T-helper 1 cell (primary cell): Measurements from ENCODE around the gene CREBZF.
"Not testable (repeated sequence)": the region's sequence is repeated elsewhere in the genome, so short reads cannot be mapped to it uniquely, and the experiment has no call there.

Experiments
- DNase-seq, 5 donors: peaks; one replicate each; pipeline ENCODE4 v3.0.0-alpha.2; 2012 to 2020

The CREBZF gene

GRCh38 chr11:85626496-85626895 is 38.4 kb downstream of the CREBZF start:
- DNase-seq, result no peak

- no peak for DNase-seq
These were observed 44.7 kb downstream of the CREBZF start for GRCh38 chr11:85620256-85620655.

GRCh38 chr11:85619499-85619898 is 45.4 kb downstream of the CREBZF start:
- DNase-seq, result no peak

- not testable (repeated sequence) for DNase-seq
These were observed 53.3 kb downstream of the CREBZF start for GRCh38 chr11:85611643-85612042.
